SK-N-SH treated with all-trans-retinoic acid at 6 μM for 48 hours (cell line): ENCODE measurements around the gene BICC1.

Experiments used
- ATAC-seq: fragments of 200-7000 bp; cut with Tn5 transposase; 3 replicates; pipeline ENCODE4 v1.9.1; 2020; ENCODE audit warnings: mild to moderate bottlenecking, moderate library complexity
- ARNTL ChIP-seq: fragments of 450-650 bp; formaldehyde crosslinking; IDR thresholded peaks from 2 replicates; pipeline ENCODE4 v1.5.0; 2020; ENCODE audit warnings: low read depth, mild to moderate bottlenecking, moderate library complexity, borderline replicate concordance
- BACH2 ChIP-seq: fragments of 250-450 bp; sonication (Bioruptor Pico); IDR thresholded peaks from 2 replicates; pipeline ENCODE4 v1.9.0; 2021; ENCODE audit warnings: mild to moderate bottlenecking, borderline replicate concordance
- CREB5 ChIP-seq: fragments of 250-450 bp; sonication (Bioruptor Pico); IDR thresholded peaks from 2 replicates; pipeline ENCODE4 v1.5.1; 2020; ENCODE audit warnings: low read depth, mild to moderate bottlenecking, moderate library complexity
- CSDC2 ChIP-seq: fragments of 250-450 bp; sonication (Bioruptor Pico); IDR thresholded peaks from 2 replicates; pipeline ENCODE4 v1.5.0; 2020; ENCODE audit warnings: mild to moderate bottlenecking, moderate library complexity
- CSRNP3 ChIP-seq: fragments of 250-450 bp; sonication (Bioruptor Pico); IDR thresholded peaks from 2 replicates; pipeline ENCODE4 v1.5.1; 2021; ENCODE audit warnings: mild to moderate bottlenecking, moderate library complexity
- ESRRG ChIP-seq: fragments of 250-450 bp; sonication (Bioruptor Pico); IDR thresholded peaks from 2 replicates; pipeline ENCODE4 v1.6.1; 2021; ENCODE audit warnings: mild to moderate bottlenecking
- GLIS3 ChIP-seq: fragments of 250-450 bp; sonication (Bioruptor Pico); IDR thresholded peaks from 2 replicates; pipeline ENCODE4 v1.5.0; 2020; ENCODE audit warnings: mild to moderate bottlenecking, moderate library complexity
- ISL1 ChIP-seq: fragments of 250-450 bp; sonication (Bioruptor Pico); IDR thresholded peaks from 2 replicates; pipeline ENCODE4 v2.1.2; 2022; ENCODE audit warnings: mild to moderate bottlenecking, moderate library complexity
- OSR1 ChIP-seq: fragments of 250-450 bp; sonication (Bioruptor Pico); IDR thresholded peaks from 2 replicates; pipeline ENCODE4 v1.8.0; 2022; ENCODE audit warnings: moderate library complexity, mild to moderate bottlenecking, inconsistent platforms
- PATZ1 ChIP-seq: fragments of 250-450 bp; sonication (Bioruptor Pico); IDR thresholded peaks from 2 replicates; pipeline ENCODE4 v1.8.0; 2020; ENCODE audit warnings: mild to moderate bottlenecking, moderate library complexity, borderline replicate concordance
- PPARA ChIP-seq: fragments of 250-450 bp; sonication (Bioruptor Pico); IDR thresholded peaks from 2 replicates; pipeline ENCODE4 v1.5.0; 2020; ENCODE audit warnings: mild to moderate bottlenecking, borderline replicate concordance
- RARB ChIP-seq: fragments of 250-450 bp; sonication (Bioruptor Pico); IDR thresholded peaks from 2 replicates; pipeline ENCODE4 v1.8.0; 2021; ENCODE audit warnings: mild to moderate bottlenecking, moderate library complexity
- SNAI2 ChIP-seq: fragments of 250-450 bp; sonication (Bioruptor Pico); IDR thresholded peaks from 2 replicates; pipeline ENCODE4 v1.5.0; 2020; ENCODE audit warnings: mild to moderate bottlenecking, moderate library complexity
- TCF4 ChIP-seq: fragments of 250-450 bp; sonication (Bioruptor Pico); IDR thresholded peaks from 2 replicates; pipeline ENCODE4 v1.8.0; 2021; ENCODE audit warnings: mild to moderate bottlenecking, moderate library complexity, borderline replicate concordance
- TOX ChIP-seq: fragments of 250-450 bp; sonication (Bioruptor Pico); IDR thresholded peaks from 2 replicates; pipeline ENCODE4 v1.8.0; 2021; ENCODE audit warnings: mild to moderate bottlenecking, moderate library complexity, borderline replicate concordance
- TSHZ2 ChIP-seq: fragments of 250-450 bp; sonication (Bioruptor Pico); IDR thresholded peaks from 2 replicates; pipeline ENCODE4 v1.5.0; 2020; ENCODE audit warnings: mild to moderate bottlenecking, moderate library complexity
- ZC3H10 ChIP-seq: fragments of 250-450 bp; sonication (Bioruptor Pico); IDR thresholded peaks from 2 replicates; pipeline ENCODE4 v1.5.1; 2021; ENCODE audit warnings: mild to moderate bottlenecking, moderate library complexity
- ZFP3 ChIP-seq: fragments of 250-450 bp; sonication (Bioruptor Pico); IDR thresholded peaks from 2 replicates; pipeline ENCODE4 v1.5.0; 2020; ENCODE audit warnings: mild to moderate bottlenecking, moderate library complexity
- ZFP30 ChIP-seq: fragments of 450-650 bp; formaldehyde crosslinking; IDR thresholded peaks from 2 replicates; pipeline ENCODE4 v1.5.0; 2022; ENCODE audit warnings: mild to moderate bottlenecking, moderate library complexity
- ZNF565 ChIP-seq: fragments of 450-650 bp; formaldehyde crosslinking; conservative IDR thresholded peaks from 2 replicates; pipeline ENCODE4 v1.5.0; 2020; ENCODE audit warnings: low read depth, mild to moderate bottlenecking, moderate library complexity
- ZNF70 ChIP-seq: fragments of 450-650 bp; formaldehyde crosslinking; IDR thresholded peaks from 2 replicates; pipeline ENCODE4 v1.5.0; 2020; ENCODE audit warnings: mild to moderate bottlenecking, moderate library complexity
- ZNF8 ChIP-seq: fragments of 450-650 bp; formaldehyde crosslinking; IDR thresholded peaks from 2 replicates; pipeline ENCODE4 v1.5.0; 2020; ENCODE audit warnings: mild to moderate bottlenecking, moderate library complexity
- TF ChIP-seq, protein P1 (sequence below): fragments of 250-450 bp; sonication (Bioruptor Pico); IDR thresholded peaks from 2 replicates; pipeline ENCODE4 v1.8.0; 2021; ENCODE audit warnings: low read depth, mild to moderate bottlenecking, moderate library complexity, borderline replicate concordance

BICC1 gene

GRCh38 chr10:58544135-58544534 is 31.5 kb downstream of the BICC1 start:
- TF ChIP-seq ZNF70 (no peak), ISL1 (CRISPR knock-in tag) (peak; percentile 13; the same call in 1 of the 2 replicates)
- peak; percentile 63 for ATAC-seq

GRCh38 chr10:58545427-58545826 is 32.8 kb downstream of the BICC1 start:
- no peak for ATAC-seq
- no peak for TF ChIP-seq ZNF70
- TF ChIP-seq ZNF565 (CRISPR knock-in tag), result no peak
- TF ChIP-seq ESRRG (CRISPR knock-in tag), result no peak

GRCh38 chr10:58546137-58546536 is 33.5 kb downstream of the BICC1 start:
- no peak; the same call in 2 of the 3 replicates for ATAC-seq
- no peak for TF ChIP-seq GLIS3 (CRISPR knock-in tag)
- TF ChIP-seq OSR1, result no peak
- TF ChIP-seq PPARA, result no peak
- TF ChIP-seq CSRNP3 (CRISPR knock-in tag), result no peak
- TF ChIP-seq TCF4, result no peak
- no peak for TF ChIP-seq SNAI2 (CRISPR knock-in tag)
- no peak for TF ChIP-seq ZNF8 (CRISPR knock-in tag)
- no peak for TF ChIP-seq ISL1 (CRISPR knock-in tag)
- no peak for TF ChIP-seq ZFP30 (CRISPR knock-in tag)
- TF ChIP-seq CSDC2 (CRISPR knock-in tag), result no peak

DNA sequence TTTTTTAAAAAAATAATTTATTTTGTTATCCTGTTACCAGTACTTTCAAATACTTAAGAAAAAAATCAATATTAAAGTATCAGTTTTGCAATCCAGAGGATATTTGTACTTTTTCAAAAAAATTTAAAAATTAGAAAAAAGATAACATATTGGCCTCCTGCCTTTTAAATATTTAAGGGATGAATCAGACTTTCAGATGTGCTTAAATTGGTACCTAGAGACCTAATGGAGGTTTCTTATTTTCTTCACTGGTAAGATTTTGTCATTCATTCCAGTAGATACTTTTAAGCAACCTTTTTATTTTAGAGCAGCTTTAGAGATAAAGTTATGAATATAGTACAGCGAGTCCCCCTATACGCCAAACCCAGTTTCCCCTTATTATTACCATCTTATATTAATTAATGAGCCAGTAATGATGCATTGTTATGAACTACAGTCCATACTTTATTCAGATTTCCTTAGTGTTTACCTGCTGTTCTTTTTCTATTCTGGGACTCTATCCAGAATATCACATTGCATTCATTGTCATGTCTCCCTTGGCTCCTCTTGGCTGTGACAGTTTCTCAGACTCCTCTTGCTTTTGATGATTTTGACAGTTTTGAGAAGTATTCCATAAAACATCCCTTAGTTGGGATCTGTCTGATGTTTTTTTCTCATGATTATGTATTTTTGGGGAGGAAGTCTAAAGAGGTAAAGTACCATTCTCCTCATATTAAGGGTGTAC is 34.2 kb downstream of the BICC1 start:
- no peak for TF ChIP-seq ZNF565 (CRISPR knock-in tag)
- no peak for TF ChIP-seq ZNF8 (CRISPR knock-in tag)
- no peak for TF ChIP-seq CREB5
- TF ChIP-seq, protein P1, sequence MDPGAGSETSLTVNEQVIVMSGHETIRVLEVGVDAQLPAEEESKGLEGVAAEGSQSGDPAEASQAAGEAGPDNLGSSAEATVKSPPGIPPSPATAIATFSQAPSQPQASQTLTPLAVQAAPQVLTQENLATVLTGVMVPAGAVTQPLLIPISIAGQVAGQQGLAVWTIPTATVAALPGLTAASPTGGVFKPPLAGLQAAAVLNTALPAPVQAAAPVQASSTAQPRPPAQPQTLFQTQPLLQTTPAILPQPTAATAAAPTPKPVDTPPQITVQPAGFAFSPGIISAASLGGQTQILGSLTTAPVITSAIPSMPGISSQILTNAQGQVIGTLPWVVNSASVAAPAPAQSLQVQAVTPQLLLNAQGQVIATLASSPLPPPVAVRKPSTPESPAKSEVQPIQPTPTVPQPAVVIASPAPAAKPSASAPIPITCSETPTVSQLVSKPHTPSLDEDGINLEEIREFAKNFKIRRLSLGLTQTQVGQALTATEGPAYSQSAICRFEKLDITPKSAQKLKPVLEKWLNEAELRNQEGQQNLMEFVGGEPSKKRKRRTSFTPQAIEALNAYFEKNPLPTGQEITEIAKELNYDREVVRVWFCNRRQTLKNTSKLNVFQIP, result no peak
- TF ChIP-seq PATZ1 (CRISPR knock-in tag), result no peak
- no peak for TF ChIP-seq RARB
- TF ChIP-seq ISL1 (CRISPR knock-in tag), result no peak
- no peak for TF ChIP-seq TOX
- TF ChIP-seq GLIS3 (CRISPR knock-in tag), result no peak
- no peak for TF ChIP-seq ARNTL (CRISPR knock-in tag)
- ATAC-seq, result no peak

DNA sequence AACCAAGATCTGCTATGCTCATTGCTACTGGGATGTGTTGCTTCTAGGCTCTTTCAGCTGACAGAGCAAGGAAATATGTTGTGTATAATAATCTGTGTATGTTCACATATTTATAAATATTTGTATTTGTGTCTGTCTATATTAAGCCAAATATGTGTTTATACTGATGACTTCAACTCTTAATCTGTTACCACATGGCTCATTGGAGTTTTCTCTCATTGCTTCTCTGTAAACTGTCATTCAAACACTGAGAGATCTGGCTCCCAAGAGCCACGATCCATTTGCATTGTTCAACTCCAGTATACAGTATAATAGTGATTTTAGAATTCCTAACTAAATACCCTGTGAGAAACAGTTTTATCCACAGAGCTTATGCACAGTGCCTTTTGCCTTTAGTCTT is 35.3 kb downstream of the BICC1 start:
- no peak for ATAC-seq
- no peak for TF ChIP-seq SNAI2 (CRISPR knock-in tag)
- TF ChIP-seq ZC3H10 (CRISPR knock-in tag), result no peak
- no peak for TF ChIP-seq CSRNP3 (CRISPR knock-in tag)
- no peak for TF ChIP-seq OSR1
- TF ChIP-seq, protein P1, result no peak
- TF ChIP-seq ARNTL (CRISPR knock-in tag), result no peak
- no peak for TF ChIP-seq BACH2 (CRISPR knock-in tag)
- TF ChIP-seq ZFP30 (CRISPR knock-in tag), result no peak
- no peak for TF ChIP-seq ZNF70
- TF ChIP-seq TSHZ2, result no peak
- TF ChIP-seq RARB, result no peak
- no peak for TF ChIP-seq ESRRG (CRISPR knock-in tag)
- TF ChIP-seq ZFP3 (CRISPR knock-in tag), result no peak
